GM23248 (cell line): ENCODE data around the gene GMNN.

Source experiments
- EZH2 ChIP-seq: fragments of 200-600 bp; sonication (generic); IDR thresholded peaks from 2 replicates; pipeline ENCODE4 v1.6.1; 2018; ENCODE audit warnings: antibody characterized with exemption, mild to moderate bottlenecking; ENCODE audit not compliant: insufficient read depth, poor library complexity, severe bottlenecking
- EZH2phosphoT487 ChIP-seq: fragments of 200-600 bp; sonication (generic); IDR thresholded peaks from 2 replicates; pipeline ENCODE4 v1.6.1; 2018; ENCODE audit warnings: antibody characterized with exemption, moderate library complexity, mild to moderate bottlenecking, low read depth; ENCODE audit not compliant: insufficient read depth

DNA sequence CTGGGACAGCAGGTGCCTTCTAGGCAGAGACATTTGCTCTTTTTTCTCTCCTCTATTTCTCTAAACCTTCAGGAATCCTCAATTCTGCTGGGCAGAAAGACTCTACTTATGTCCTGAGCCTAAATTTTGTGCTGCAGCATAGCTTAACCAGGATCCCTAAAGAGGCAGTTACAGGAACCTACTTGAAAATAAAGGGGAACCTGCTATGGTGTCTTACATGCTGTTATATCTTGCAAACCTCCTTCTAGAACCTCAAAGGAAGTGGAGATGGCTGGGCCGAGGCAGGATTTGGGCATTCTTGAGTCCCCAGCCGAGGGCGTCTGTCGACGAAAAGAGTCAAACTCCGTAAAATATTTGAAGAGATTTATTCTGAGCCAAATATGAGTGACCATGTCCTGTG, 17.1 kb upstream of the GMNN start:
- TF ChIP-seq EZH2phosphoT487 (no peak), EZH2 (no peak)
